Natural killer cell (primary cell): ENCODE results near the gene LPIN3. TPM values are rescaled to one million over a fixed set of nuclear protein-coding genes. Genes with fewer than 3 reads are reported as not detected.

ENCODE experiments used
- ATAC-seq, 3 donors: fragments of 150-1000 bp in 2 of 3; fragments of 200-7000 bp in 1 of 3; cut with Tn5 transposase; 1 replicate in 1 of 3; 2 replicates in 2 of 3; pipeline ENCODE4 v1.10.0; 2021; ENCODE audit warnings: mild to moderate bottlenecking in 2 of 3, moderate library complexity in 2 of 3
- DNase-seq, 2 donors: peaks; one replicate each; pipeline versions ENCODE4 v3.0.0 to v3.0.0-alpha.2; 2013 to 2021; ENCODE audit warnings: mixed read lengths in 1 of 2
- H3K27ac ChIP-seq: one replicate; pipeline ENCODE4 v1.5.1; 2013; ENCODE audit warnings: mild to moderate bottlenecking, low read length
- H3K27me3 ChIP-seq: one replicate; pipeline ENCODE4 v1.6.1; 2013; ENCODE audit warnings: low read length; ENCODE audit not compliant: control insufficient read depth, insufficient read depth
- H3K36me3 ChIP-seq: one replicate; pipeline ENCODE4 v1.6.1; 2013; ENCODE audit warnings: low read length; ENCODE audit not compliant: control insufficient read depth, insufficient read depth
- H3K4me1 ChIP-seq: one replicate; pipeline ENCODE4 v1.6.1; 2013; ENCODE audit warnings: low read length; ENCODE audit not compliant: control insufficient read depth, insufficient read depth
- H3K4me3 ChIP-seq: one replicate; pipeline ENCODE4 v1.5.1; 2013; ENCODE audit warnings: low read length
- H3K9me3 ChIP-seq: one replicate; pipeline ENCODE4 v1.6.1; 2013; ENCODE audit warnings: low read length; ENCODE audit not compliant: control insufficient read depth, insufficient read depth
- H3K27ac Mint-ChIP-seq, 2 donors: one replicate each; pipeline ENCODE4 v1.8.0; 2022; ENCODE audit warnings: mild to moderate bottlenecking in 2 of 2, mixed read lengths in 2 of 2, moderate library complexity in 1 of 2
- H3K27me3 Mint-ChIP-seq, 2 donors: one replicate each; pipeline ENCODE4 v1.8.0; 2022; ENCODE audit warnings: low read depth in 2 of 2, mixed read lengths in 2 of 2
- H3K36me3 Mint-ChIP-seq: one replicate; pipeline ENCODE4 v1.8.0; 2022; ENCODE audit warnings: mixed read lengths
- H3K4me1 Mint-ChIP-seq, 2 donors: one replicate each; pipeline ENCODE4 v1.8.0; 2022; ENCODE audit warnings: mixed read lengths in 2 of 2
- H3K4me3 Mint-ChIP-seq: one replicate; pipeline ENCODE4 v1.8.0; 2022; ENCODE audit warnings: mild to moderate bottlenecking, moderate library complexity, mixed read lengths
- H3K9me3 Mint-ChIP-seq, 2 donors: one replicate each; pipeline ENCODE4 v1.8.0; 2022; ENCODE audit warnings: mixed read lengths in 2 of 2
- CTCF ChIP-seq: fragments of 200-600 bp; IDR thresholded peaks from one replicate; pipeline ENCODE4 v1.8.0; 2022; ENCODE audit warnings: antibody characterized with exemption
- WGBS: methylation state at CpG from one replicate; pipeline ENCODE4 v1.1.7; 2013; ENCODE audit warnings: missing lambda C conversion rate; ENCODE audit not compliant: insufficient coverage; 5-methylcytosine and 5-hydroxymethylcytosine counted together
- intact Hi-C: fragments of 100-400 bp; cut with micrococcal nuclease; formaldehyde crosslinking; loops from one replicate; pipeline ENCODE4 v1.14.2; 2022
- total RNA-seq, 4 donors: library from RNA; stranded (reverse); fragments of 120-200 nt in 1 of 4; gene quantifications; one replicate each; pipeline versions ENCODE4 v1.2.3 to v1.2.4, GENCODE V29; 2013 to 2022

Gene LPIN3
- total RNA-seq, 3 donors from 2014 or later (not counting 1 experiment from before 2014, with no cell fraction given): 0.07 to 0.28 TPM; not detected in 1

DNA sequence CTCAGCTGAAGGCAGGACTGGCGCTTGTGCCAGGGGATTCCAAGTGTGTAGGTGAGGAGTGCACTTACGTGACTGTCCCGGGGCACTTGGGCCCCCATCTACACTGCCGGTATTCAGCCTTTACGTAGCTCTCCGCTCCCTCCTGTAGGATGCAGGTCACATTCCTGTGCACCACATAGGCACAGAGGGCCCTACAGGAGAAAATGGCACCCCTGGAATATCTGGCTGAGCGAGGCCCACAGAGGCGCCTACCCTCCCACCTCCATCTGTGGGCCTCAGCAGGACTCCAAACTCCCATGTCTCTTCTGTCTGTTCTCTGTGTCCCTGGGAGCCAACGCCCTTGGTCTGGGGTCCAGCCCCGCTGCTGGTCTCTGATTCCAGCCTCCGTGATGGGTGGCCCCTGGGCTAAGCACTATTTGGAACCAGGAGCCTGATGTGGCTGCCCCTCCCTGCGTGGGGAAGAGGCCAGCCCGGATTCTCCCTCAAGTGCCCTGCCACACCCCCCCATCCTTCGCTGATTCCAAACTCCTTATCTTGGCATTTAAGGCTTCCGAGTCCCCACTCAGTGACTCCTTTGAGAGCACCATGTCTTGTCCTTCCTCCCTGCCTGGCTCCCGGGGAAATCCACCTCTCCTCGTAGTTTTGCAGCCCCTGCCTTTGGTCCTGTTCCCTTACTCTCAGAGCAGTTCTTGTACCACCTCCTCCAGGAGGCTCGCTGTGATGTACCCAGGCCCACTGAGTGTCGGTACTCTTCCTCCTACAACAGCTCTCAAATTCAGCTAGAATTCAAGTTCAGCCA lies 24.5 kb downstream of the LPIN3 start:
- 84% methylated on average over 19 of the region's 19 CpGs for WGBS
- Mint-ChIP-seq H3K4me3 (no peak overlapping the region), H3K9me3 (no peaks in the 10 kb centered on the region), H3K4me1 (peaks cover 0 to 5% of the 10 kb centered on the region in 2 donors), H3K27me3 (peaks cover 33 to 40% of the 10 kb centered on the region in 2 donors), H3K36me3 (no peaks in the 10 kb centered on the region), H3K27ac (no peak overlapping the region)
- H3K9me3 ChIP-seq: no peaks in the 10 kb centered on the region
- no peaks in the 10 kb centered on the region for H3K36me3 ChIP-seq
- H3K4me3 ChIP-seq: no peak overlapping the region
- intact Hi-C loops: no loop called here
- no peak for TF ChIP-seq CTCF
- peaks cover 5% of the 10 kb centered on the region for H3K27me3 ChIP-seq
- ATAC-seq (no peak), DNase-seq (no peak)
- H3K27ac ChIP-seq: no peak overlapping the region
- H3K4me1 ChIP-seq: no peaks in the 10 kb centered on the region

DNA sequence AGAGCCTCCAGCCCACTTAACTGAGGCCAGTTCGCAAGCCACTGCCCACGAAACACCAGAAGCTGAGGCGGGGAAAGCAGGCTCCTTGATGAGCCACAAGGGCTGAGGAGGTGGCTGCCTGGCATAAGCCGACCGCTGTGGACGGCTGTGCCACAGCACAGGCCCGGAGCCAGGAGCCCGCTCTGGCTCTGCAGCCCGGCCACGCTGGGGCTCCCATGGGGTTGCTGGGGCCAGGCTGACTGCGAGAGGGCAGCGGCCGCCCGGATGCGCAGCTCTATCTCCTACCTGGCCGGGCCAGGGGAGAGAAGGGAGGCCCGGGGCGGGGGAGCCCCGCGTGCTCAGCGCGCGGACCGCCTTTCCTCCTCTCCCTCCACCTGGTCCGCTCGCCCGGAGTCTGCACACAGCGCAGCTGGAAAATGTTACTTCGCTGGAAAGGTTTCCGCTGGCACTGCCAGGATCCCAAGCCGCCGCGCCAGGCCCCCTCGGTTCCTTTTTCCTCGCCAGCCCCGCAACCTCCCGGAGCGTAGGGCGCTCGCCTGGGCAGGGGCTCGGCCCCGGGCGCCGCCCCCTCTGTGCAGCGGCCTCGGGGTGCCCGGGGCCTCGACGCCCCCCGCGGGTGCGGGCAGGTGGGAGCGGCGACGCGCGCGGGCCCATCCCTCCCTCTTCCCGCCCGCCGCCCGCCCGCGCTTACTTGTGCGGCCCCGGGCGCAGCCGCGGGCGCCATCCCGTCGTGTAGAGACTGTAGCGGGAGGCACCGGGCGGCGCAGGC lies 25.3 kb downstream of the LPIN3 start:
- intact Hi-C loops: no loop called here
- no peaks in the 10 kb centered on the region for H3K36me3 Mint-ChIP-seq
- Histone ChIP-seq H3K27ac (no peak overlapping the region), H3K4me3 (no peak overlapping the region), H3K4me1 (no peaks in the 10 kb centered on the region), H3K27me3 (peaks cover 5% of the 10 kb centered on the region), H3K9me3 (peaks cover under 1% of the 10 kb centered on the region), H3K36me3 (no peaks in the 10 kb centered on the region)
- no peak overlapping the region for H3K4me3 Mint-ChIP-seq
- no peaks in the 10 kb centered on the region for H3K9me3 Mint-ChIP-seq
- WGBS: 6% methylated on average over 76 of the region's 76 CpGs
- no peak for ATAC-seq
- DNase-seq: no peak
- H3K27me3 Mint-ChIP-seq: peaks cover 34 to 41% of the 10 kb centered on the region in 2 donors
- peaks cover 0 to 5% of the 10 kb centered on the region in 2 donors for H3K4me1 Mint-ChIP-seq
- TF ChIP-seq CTCF: no peak
- no peak overlapping the region for H3K27ac Mint-ChIP-seq

DNA sequence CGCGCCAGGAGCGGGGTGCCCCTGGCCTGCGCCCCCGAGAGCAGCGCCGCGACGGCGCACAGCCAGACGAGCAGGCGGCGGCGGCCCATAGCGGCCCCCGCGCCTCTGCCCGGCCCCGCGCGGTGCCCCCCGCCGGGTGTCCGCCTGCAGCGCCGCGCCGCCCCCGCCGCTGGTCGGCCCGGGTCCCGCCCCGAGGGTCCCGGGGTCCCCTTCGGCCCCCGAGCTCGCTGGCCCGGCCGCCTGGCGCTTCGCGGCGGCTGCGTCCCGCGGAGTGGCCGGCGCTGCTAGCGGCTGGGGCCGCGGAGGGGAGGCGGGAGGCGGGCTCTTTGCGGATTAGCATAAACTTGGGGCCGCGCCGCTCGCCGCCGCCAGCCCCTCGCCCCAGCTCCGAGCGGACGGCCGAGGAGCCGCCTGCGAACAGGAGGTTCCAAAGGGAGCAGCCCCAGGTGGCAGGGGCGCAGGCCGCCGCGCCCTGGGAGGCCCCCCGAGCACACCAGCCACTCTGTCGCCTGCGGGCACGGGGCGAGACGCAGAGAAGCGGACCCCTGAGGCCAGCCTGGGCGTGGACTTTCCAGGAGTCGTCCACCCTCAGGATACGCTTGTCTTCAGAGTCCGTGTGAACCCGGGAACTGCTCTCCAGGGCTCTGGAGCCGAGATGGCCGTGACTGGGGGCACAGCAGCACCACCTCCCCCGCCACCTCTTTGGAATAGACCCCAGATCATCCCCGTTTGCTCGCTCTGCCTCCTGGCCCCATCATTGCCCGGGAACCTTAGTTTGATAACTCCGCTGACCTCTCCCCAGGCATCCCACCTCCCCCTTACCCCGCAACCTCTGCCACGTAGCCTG lies 26.1 kb downstream of the LPIN3 start, which contains the start of gene EMILIN3:
Gene EMILIN3 (minus strand): TSS at position 273 of the 847 bp plus-strand sequence. CDS start 184 bp downstream, at position 89.
- Mint-ChIP-seq H3K27ac (no peak within 1 kb of the TSS), H3K9me3 (no peaks in the 10 kb centered on the region), H3K27me3 (peaks cover 34 to 44% of the 10 kb centered on the region in 2 donors)

More for the DNA sequence above, 26.1 kb downstream of the LPIN3 start, which contains the start of gene EMILIN3:
- no peak for ATAC-seq
- Histone ChIP-seq H3K36me3 (no peaks in the 10 kb centered on the region), H3K4me1 (no peaks in the 10 kb centered on the region), H3K4me3 (no peak within 1 kb of the TSS), H3K9me3 (peaks cover 6% of the 10 kb centered on the region), H3K27ac (no peak within 1 kb of the TSS), H3K27me3 (peaks cover 5% of the 10 kb centered on the region)
- H3K4me3 Mint-ChIP-seq: peak within 1 kb of the TSS; percentile 17
- H3K36me3 Mint-ChIP-seq: no peaks in the 10 kb centered on the region
- intact Hi-C loops: no loop called here
- WGBS: 6% methylated on average over 93 of the region's 93 CpGs
- peaks cover 0 to 5% of the 10 kb centered on the region in 2 donors for H3K4me1 Mint-ChIP-seq
- no peak for TF ChIP-seq CTCF
- no peak for DNase-seq
